Spleen (tissue), 11 donors: Measurements from ENCODE around the gene PACSIN3. TPM values are rescaled to one million over a fixed set of nuclear protein-coding genes. Genes with fewer than 3 reads are reported as not detected.

Experiments
- DNase-seq: peaks from one replicate; pipeline ENCODE4 v3.0.0-alpha.2; 2020
- H3K27ac ChIP-seq, 8 donors: fragments of 200-600 bp; sonication (generic) in 7 of 8; 1 replicate in 4 of 8; 2 replicates in 4 of 8; pipeline versions ENCODE4 v1.5.0 to v1.8.0; 2016 to 2021; ENCODE audit warnings: inconsistent platforms in 4 of 8, mild to moderate bottlenecking in 4 of 8, moderate library complexity in 1 of 8
- H3K27me3 ChIP-seq, 7 donors: fragments of 200-600 bp; sonication (generic) in 6 of 7; replicated peaks in 1 of 7; 1 replicate in 4 of 7; 2 replicates in 3 of 7; pipeline versions ENCODE4 v1.5.0 to v1.8.0; 2016 to 2021; ENCODE audit warnings: inconsistent platforms in 3 of 7, mild to moderate bottlenecking in 1 of 7
- H3K36me3 ChIP-seq, 6 donors: fragments of 200-600 bp; sonication (generic) in 5 of 6; 1 replicate in 4 of 6; 2 replicates in 2 of 6; pipeline versions ENCODE4 v1.5.0 to v1.8.0; 2016 to 2021; ENCODE audit warnings: inconsistent platforms in 2 of 6
- H3K4me1 ChIP-seq, 6 donors: fragments of 200-600 bp; sonication (generic) in 5 of 6; 1 replicate in 3 of 6; 2 replicates in 3 of 6; pipeline versions ENCODE4 v1.5.0 to v1.8.0; 2016 to 2021; ENCODE audit warnings: inconsistent platforms in 3 of 6
- H3K4me3 ChIP-seq, 8 donors: fragments of 200-600 bp; sonication (generic) in 7 of 8; 1 replicate in 4 of 8; 2 replicates in 4 of 8; pipeline versions ENCODE4 v1.5.0 to v1.8.0; 2016 to 2021; ENCODE audit warnings: inconsistent platforms in 4 of 8, mild to moderate bottlenecking in 4 of 8, moderate library complexity in 2 of 8
- H3K9me3 ChIP-seq, 8 donors: fragments of 200-600 bp; sonication (generic) in 7 of 8; 1 replicate in 4 of 8; 2 replicates in 4 of 8; pipeline versions ENCODE4 v1.5.0 to v1.8.0; 2016 to 2021; ENCODE audit warnings: inconsistent platforms in 4 of 8
- CTCF ChIP-seq, 11 experiments: fragments of 200-600 bp in 7 of 11; fragments of 450-650 bp in 4 of 11; sonication (generic) in 4 of 11; IDR thresholded peaks in 8 of 11; conservative IDR thresholded peaks in 3 of 11; 1 replicate in 7 of 11; 2 replicates in 4 of 11; pipeline versions ENCODE4 v1.4.0 to v1.8.0; 2016 to 2021; ENCODE audit warnings: antibody characterized with exemption in 11 of 11, inconsistent platforms in 4 of 11, mild to moderate bottlenecking in 1 of 11
- POLR2A ChIP-seq, 3 donors: fragments of 450-650 bp; IDR thresholded peaks; one replicate each; pipeline ENCODE4 v1.5.1; 2017; ENCODE audit warnings: antibody characterized with exemption in 3 of 3, mild to moderate bottlenecking in 1 of 3
- POLR2AphosphoS5 ChIP-seq, 3 donors: sonication (generic); formaldehyde crosslinking; IDR thresholded peaks; one replicate each; pipeline ENCODE4 v1.5.1; 2017; ENCODE audit warnings: antibody characterized with exemption in 3 of 3
- WGBS, 5 donors: extraction: QIAGEN DNeasy Blood & Tissue Kit in 3 of 5; methylation state at CpG; one replicate each; pipeline versions ENCODE4 v1.1.5 to v1.1.7; 2013 to 2018; 5-methylcytosine and 5-hydroxymethylcytosine counted together
- intact Hi-C: fragments of 100-400 bp; cut with DNase I; formaldehyde crosslinking; loops from one replicate; pipeline ENCODE4 v1.15.0; 2023; ENCODE audit warnings: low total_unique reads
- polyA plus RNA-seq, 3 donors: library from polyadenylated mRNA; stranded (reverse); fragments of 200-250 nt; gene quantifications; one replicate each; pipeline ENCODE4 v1.2.1, GENCODE V29; 2013
- total RNA-seq, 7 donors: library from RNA; depleted of rRNA in 3 of 7; stranded (reverse); fragments of >200 nt in 3 of 7; fragmentation: NEBNext Ultra II Directional in 4 of 7; extraction: Animal tissue kit (Norgen Biotek cat#: 25700) in 4 of 7; gene quantifications; one replicate each; pipeline versions ENCODE4 v1.1.0 to v1.2.1, GENCODE V29; 2016 to 2021
- donor health status: healthy with polysubstance abuse.
- donor health status: DM: no; HTN: no; CAD: no; lungs with moderate emphysema.
- donor health status: DM: no; HTN: no; CAD: no.
- donor health status: Bipolar disorder and iron deficiency.
- donor health status: healthy.
- donor health status: DM: no; HTN: no; CAD: no.
- donor health status: DM: yes; HTN: yes; CAD: no.

The PACSIN3 gene
- total and polyA plus RNA-seq, 10 donors = 1.2 to 13.0 (median 3.1) TPM

- Histone ChIP-seq H3K27me3 (peaks cover 0 to 72% (median 34%) of the 10 kb centered on the region in 7 donors), H3K4me1 (peaks cover 14 to 39% (median 29%) of the 10 kb centered on the region in 6 donors), H3K9me3 (no peaks in the 10 kb centered on the region), H3K36me3 (peaks cover 0 to 1% (median 0%) of the 10 kb centered on the region in 6 donors), H3K27ac (peak overlapping the region in 3 of 8 donors; percentile 7 to 68 (median 21)), H3K4me3 (peak overlapping the region; percentile 52 to 88 (median 62))
- WGBS, 5 donors = 20 to 36% (median 22%) methylated on average over 25 to 50 of the region's 50 CpGs
- no peak for TF ChIP-seq POLR2AphosphoS5 (IDR thresholded peaks at IDR 0.05)
- intact Hi-C loops = no loop called here
- no peak for DNase-seq
These were observed 744 bp downstream of the PACSIN3 start for GRCh38 chr11:47185305-47186075.

- H3K4me1 ChIP-seq = peaks cover 14 to 39% (median 29%) of the 10 kb centered on the region in 6 donors
- peaks cover 0 to 8% (median 0%) of the 10 kb centered on the region in 6 donors for H3K36me3 ChIP-seq
- H3K27me3 ChIP-seq = peaks cover 0 to 72% (median 34%) of the 10 kb centered on the region in 7 donors
- TF ChIP-seq POLR2A (IDR thresholded peaks at IDR 0.05) = no peak
- no peak for TF ChIP-seq CTCF (IDR thresholded peaks at IDR 0.05 in 8 of 11, conservative IDR thresholded peaks at IDR 0.05 in 3 of 11)
- no peak for TF ChIP-seq POLR2AphosphoS5 (IDR thresholded peaks at IDR 0.05)
- no peak for DNase-seq
- H3K9me3 ChIP-seq = no peaks in the 10 kb centered on the region
- intact Hi-C loops = no loop called here
- peak overlapping the region in 5 of 8 donors; percentile 59 to 88 (median 63) for H3K4me3 ChIP-seq
- 66 to 86% (median 81%) methylated on average over 7 to 13 of the region's 13 CpGs for WGBS, 5 donors
- peak overlapping the region in 1 of 8 donors; percentile 68 for H3K27ac ChIP-seq
These were observed 1.4 kb downstream of the PACSIN3 start for GRCh38 chr11:47184711-47185304.

DNA sequence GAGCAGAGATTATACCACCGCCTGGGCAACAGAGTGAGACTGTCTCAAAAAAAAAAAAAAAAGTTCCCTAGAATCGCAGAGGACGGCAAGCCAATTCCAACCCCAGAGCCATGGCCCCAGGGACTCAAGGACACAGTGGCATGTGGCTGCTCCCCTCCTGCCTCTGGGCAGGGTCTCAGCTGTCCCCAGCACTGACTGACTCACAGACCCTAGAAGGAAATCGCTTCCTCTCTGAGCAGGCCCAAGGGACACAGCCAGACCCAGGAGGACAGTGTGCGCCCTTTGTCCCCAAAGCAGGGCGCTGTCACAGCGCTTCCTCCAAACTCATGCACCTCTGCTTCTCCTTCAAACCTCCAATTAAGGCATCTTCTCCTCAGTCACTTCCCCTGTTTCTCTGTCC, 2.3 kb downstream of the PACSIN3 start:
- Histone ChIP-seq H3K9me3 (no peaks in the 10 kb centered on the region), H3K4me1 (peaks cover 14 to 45% (median 29%) of the 10 kb centered on the region in 6 donors), H3K4me3 (no peak overlapping the region), H3K36me3 (peaks cover 0 to 14% (median 0%) of the 10 kb centered on the region in 6 donors), H3K27ac (no peak overlapping the region), H3K27me3 (peaks cover 0 to 69% (median 34%) of the 10 kb centered on the region in 7 donors)
- 80 to 92% (median 89%) methylated on average over 7 of the region's 7 CpGs for WGBS, 5 donors
- TF ChIP-seq CTCF (IDR thresholded peaks at IDR 0.05 in 8 of 11, conservative IDR thresholded peaks at IDR 0.05 in 3 of 11) (no peak), POLR2A (IDR thresholded peaks at IDR 0.05) (no peak), POLR2AphosphoS5 (IDR thresholded peaks at IDR 0.05) (peak in 1 of 3 donors; percentile 22)
- no peak for DNase-seq
- intact Hi-C loops = no loop called here

DNA sequence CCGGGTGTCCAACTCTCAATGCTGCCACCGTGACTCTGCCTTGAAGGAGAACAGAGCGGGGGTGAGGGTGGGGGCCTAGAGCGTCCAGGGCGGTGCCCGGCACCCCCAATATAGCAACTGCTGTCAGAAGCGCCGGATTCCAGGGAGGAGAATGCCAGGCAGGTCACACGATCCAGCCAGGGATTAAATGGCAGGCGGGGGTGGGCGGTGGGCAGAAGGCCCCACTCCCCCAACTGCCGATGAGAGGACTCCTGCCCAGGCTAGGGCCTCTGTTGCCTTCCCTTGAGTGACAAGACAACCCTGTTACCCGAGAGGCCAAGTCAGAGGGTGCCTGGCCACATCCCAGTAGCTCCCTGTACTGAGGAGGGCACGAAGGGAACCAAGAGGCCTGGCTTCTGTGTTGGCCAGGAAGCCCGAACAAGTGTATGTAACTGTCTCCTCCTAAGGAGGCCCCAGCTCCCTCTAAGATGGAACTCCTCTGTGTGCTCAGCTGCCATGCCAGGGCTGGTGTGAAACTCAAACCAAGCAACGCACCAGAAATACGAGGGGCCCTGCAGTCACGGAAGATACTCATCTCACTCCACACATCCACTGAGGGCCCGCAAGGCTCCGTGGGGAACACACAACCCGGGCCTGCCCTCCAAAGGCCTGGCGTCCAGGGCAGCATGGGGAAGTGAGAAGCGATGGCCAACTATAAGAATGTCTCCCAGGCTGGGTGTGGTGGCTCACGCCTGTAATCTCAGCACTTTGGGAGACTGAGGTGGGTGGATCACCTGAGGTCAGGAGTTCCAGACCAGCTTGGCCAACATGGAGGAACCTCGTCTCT, 3.0 kb downstream of the PACSIN3 start:
- Histone ChIP-seq H3K36me3 (peaks cover 0 to 17% (median 0%) of the 10 kb centered on the region in 6 donors), H3K27me3 (peaks cover 0 to 62% (median 31%) of the 10 kb centered on the region in 7 donors), H3K4me1 (peaks cover 14 to 52% (median 33%) of the 10 kb centered on the region in 6 donors), H3K9me3 (no peaks in the 10 kb centered on the region), H3K4me3 (no peak overlapping the region), H3K27ac (no peak overlapping the region)
- no peak for TF ChIP-seq POLR2AphosphoS5 (IDR thresholded peaks at IDR 0.05)
- no peak for TF ChIP-seq CTCF (IDR thresholded peaks at IDR 0.05 in 8 of 11, conservative IDR thresholded peaks at IDR 0.05 in 3 of 11)
- no peak for TF ChIP-seq POLR2A (IDR thresholded peaks at IDR 0.05)
- intact Hi-C loops = no loop called here
- no peak for DNase-seq
- WGBS, 5 donors = 91 to 97% (median 96%) methylated on average over 20 to 25 of the region's 25 CpGs
